OCI-LY7 (cell line): ENCODE data around the gene AGXT2. TPM values are rescaled to one million over a fixed set of nuclear protein-coding genes. Genes with fewer than 3 reads are reported as not detected.

Experiments used
- BruUV-seq: library from RNA; stranded (reverse); fragments of 400-500 nt; replicated peaks from 2 replicates; lab custom pipeline; 2021; lab: Mats Ljungman, UMichigan
- CTCF ChIA-PET: fragments of 300-600 bp; sonication (Branson Sonifier 250); formaldehyde crosslinking; loops from one replicate; lab custom pipeline; 2022; ENCODE audit warnings: antibody characterized with exemption; ENCODE audit not compliant: unreplicated experiment; lab: Charles Lee
- POLR2A ChIA-PET: fragments of 300-600 bp; sonication (Branson Sonifier 250); formaldehyde crosslinking; loops from one replicate; lab custom pipeline; 2022; ENCODE audit warnings: antibody characterized with exemption; lab: Charles Lee
- DNase-seq: peaks from one replicate; pipeline ENCODE4 v3.0.0-alpha.2; 2015; ENCODE audit warnings: low spot score
- H2AFZ ChIP-seq: fragments of 200-600 bp; sonication (generic), shearing (Covaris generic); 2 replicates; pipeline ENCODE4 v1.6.1; 2014; ENCODE audit warnings: mild to moderate bottlenecking, antibody characterized with exemption, low read length, moderate library complexity
- H3K27ac ChIP-seq: fragments of 200-600 bp; sonication (generic); 2 replicates; pipeline ENCODE4 v1.5.1; 2014; ENCODE audit warnings: mixed run types, low read depth, mild to moderate bottlenecking, moderate library complexity, low read length, inconsistent platforms; ENCODE audit not compliant: poor library complexity, severe bottlenecking
- H3K36me3 ChIP-seq: fragments of 200-600 bp; sonication (generic); 2 replicates; pipeline ENCODE4 v1.6.1; 2014; ENCODE audit warnings: mild to moderate bottlenecking, antibody characterized with exemption, low read length, moderate library complexity, mixed read lengths; ENCODE audit not compliant: insufficient read depth
- H3K4me1 ChIP-seq: fragments of 200-600 bp; sonication (generic); 2 replicates; pipeline ENCODE4 v1.5.1; 2014; ENCODE audit warnings: mild to moderate bottlenecking, low read length; ENCODE audit not compliant: insufficient read depth, poor library complexity, severe bottlenecking
- H3K4me2 ChIP-seq: fragments of 200-600 bp; sonication (generic); 2 replicates; pipeline ENCODE4 v1.6.1; 2014; ENCODE audit warnings: mild to moderate bottlenecking, low read length
- H3K4me3 ChIP-seq: fragments of 200-600 bp; sonication (generic); 2 replicates; pipeline ENCODE4 v1.5.1; 2014; ENCODE audit warnings: mild to moderate bottlenecking, low read depth, low read length; ENCODE audit not compliant: poor library complexity, severe bottlenecking
- H3K79me2 ChIP-seq: fragments of 200-600 bp; sonication (generic); 2 replicates; pipeline ENCODE4 v1.6.1; 2016; ENCODE audit warnings: low read depth, mild to moderate bottlenecking, low read length, moderate library complexity, mixed read lengths; ENCODE audit not compliant: insufficient read depth
- H3K9me2 ChIP-seq: fragments of 200-600 bp; sonication (generic); 2 replicates; pipeline ENCODE4 v1.6.1; 2016; ENCODE audit warnings: mild to moderate bottlenecking, low read length, mixed read lengths; ENCODE audit not compliant: insufficient read depth
- H3K9me3 ChIP-seq: fragments of 200-600 bp; sonication (generic); 2 replicates; pipeline ENCODE4 v1.6.1; 2014; ENCODE audit warnings: mild to moderate bottlenecking, mixed run types, low read length, mixed read lengths
- H4K20me1 ChIP-seq: fragments of 200-600 bp; sonication (generic); 2 replicates; pipeline ENCODE4 v1.6.1; 2014; ENCODE audit warnings: mild to moderate bottlenecking, antibody characterized with exemption, low read length, moderate library complexity, mixed read lengths; ENCODE audit not compliant: insufficient read depth
- EZH2phosphoT487 ChIP-seq: fragments of 200-600 bp; sonication (generic); IDR thresholded peaks from 2 replicates; pipeline ENCODE4 v1.6.1; 2018; ENCODE audit warnings: low read depth, borderline replicate concordance, mild to moderate bottlenecking, mixed run types, antibody characterized with exemption, low read length, moderate library complexity, mixed read lengths
- intact Hi-C: fragments of 100-400 bp; cut with micrococcal nuclease; formaldehyde crosslinking; loops from one replicate; pipeline ENCODE4 v1.10.0; 2022; ENCODE audit not compliant: unreplicated experiment
- total RNA-seq, 2 experiments: library from RNA; depleted of rRNA in 1 of 2; stranded (reverse); fragments of >200 nt in 1 of 2; shearing (Covaris generic) in 1 of 2; gene quantifications; 2 replicates each; pipeline ENCODE4 v1.2.3, GENCODE V29; 2014 to 2022
- TF ChIP-seq, protein P1 (sequence below): fragments of 200-600 bp; sonication (generic); conservative IDR thresholded peaks from 2 replicates; pipeline ENCODE4 v1.5.1; 2014; ENCODE audit warnings: mild to moderate bottlenecking, antibody characterized with exemption, low read length, moderate library complexity, mixed read lengths

The AGXT2 gene
- total RNA-seq, 2 experiments from 2014 or later, result not detected

- ChIA-PET CTCF (no interaction called here), POLR2A (interaction anchor here (0.6 to 0.7 kb wide), 2 partner anchors 284 to 370 kb away, joined by 3 to 5 read pairs; no protein-coding TSS in a partner anchor)
- no peaks in the 10 kb centered on the region for H3K4me1 ChIP-seq
- H3K9me3 ChIP-seq, result no peaks in the 10 kb centered on the region
- no peak overlapping the region for H3K27ac ChIP-seq
- TF ChIP-seq EZH2phosphoT487, result no peak
- H3K4me3 ChIP-seq, result no peak overlapping the region
- intact Hi-C loops, result loop anchor here (10.0 kb wide), 1 partner anchor 692 kb away; no protein-coding TSS in a partner anchor
- no TSS peak for BruUV-seq
- no peaks in the 10 kb centered on the region for H3K9me2 ChIP-seq
- H3K4me2 ChIP-seq, result no peak overlapping the region
- no peaks in the 10 kb centered on the region for H3K36me3 ChIP-seq
- no peaks in the 10 kb centered on the region for H4K20me1 ChIP-seq
- no peak overlapping the region for H2AFZ ChIP-seq
- DNase-seq, result no peak
- no peaks in the 10 kb centered on the region for H3K79me2 ChIP-seq
These were observed 35.4 kb upstream of the AGXT2 start for GRCh38 chr5:35083150-35083549.

- Histone ChIP-seq H3K9me3 (no peaks in the 10 kb centered on the region), H3K79me2 (no peaks in the 10 kb centered on the region), H2AFZ (no peak overlapping the region), H3K27ac (no peak overlapping the region), H3K4me2 (no peak overlapping the region), H3K9me2 (no peaks in the 10 kb centered on the region), H3K4me3 (no peak overlapping the region), H3K36me3 (no peaks in the 10 kb centered on the region), H3K4me1 (no peaks in the 10 kb centered on the region), H4K20me1 (no peaks in the 10 kb centered on the region)
- intact Hi-C loops, result loop anchor here (10.0 kb wide), 1 partner anchor 692 kb away; no protein-coding TSS in a partner anchor
- CTCF ChIA-PET, result no interaction called here
- BruUV-seq, result no TSS peak
- TF ChIP-seq, protein P1, sequence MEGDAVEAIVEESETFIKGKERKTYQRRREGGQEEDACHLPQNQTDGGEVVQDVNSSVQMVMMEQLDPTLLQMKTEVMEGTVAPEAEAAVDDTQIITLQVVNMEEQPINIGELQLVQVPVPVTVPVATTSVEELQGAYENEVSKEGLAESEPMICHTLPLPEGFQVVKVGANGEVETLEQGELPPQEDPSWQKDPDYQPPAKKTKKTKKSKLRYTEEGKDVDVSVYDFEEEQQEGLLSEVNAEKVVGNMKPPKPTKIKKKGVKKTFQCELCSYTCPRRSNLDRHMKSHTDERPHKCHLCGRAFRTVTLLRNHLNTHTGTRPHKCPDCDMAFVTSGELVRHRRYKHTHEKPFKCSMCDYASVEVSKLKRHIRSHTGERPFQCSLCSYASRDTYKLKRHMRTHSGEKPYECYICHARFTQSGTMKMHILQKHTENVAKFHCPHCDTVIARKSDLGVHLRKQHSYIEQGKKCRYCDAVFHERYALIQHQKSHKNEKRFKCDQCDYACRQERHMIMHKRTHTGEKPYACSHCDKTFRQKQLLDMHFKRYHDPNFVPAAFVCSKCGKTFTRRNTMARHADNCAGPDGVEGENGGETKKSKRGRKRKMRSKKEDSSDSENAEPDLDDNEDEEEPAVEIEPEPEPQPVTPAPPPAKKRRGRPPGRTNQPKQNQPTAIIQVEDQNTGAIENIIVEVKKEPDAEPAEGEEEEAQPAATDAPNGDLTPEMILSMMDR, result no peak
- TF ChIP-seq EZH2phosphoT487, result no peak
- POLR2A ChIA-PET, result interaction anchor here (0.6 kb wide), 1 partner anchor 285 kb away, joined by 3 read pairs; no protein-coding TSS in a partner anchor
- no peak for DNase-seq
These were observed 34.8 kb upstream of the AGXT2 start for GRCh38 chr5:35082530-35082929.

DNA sequence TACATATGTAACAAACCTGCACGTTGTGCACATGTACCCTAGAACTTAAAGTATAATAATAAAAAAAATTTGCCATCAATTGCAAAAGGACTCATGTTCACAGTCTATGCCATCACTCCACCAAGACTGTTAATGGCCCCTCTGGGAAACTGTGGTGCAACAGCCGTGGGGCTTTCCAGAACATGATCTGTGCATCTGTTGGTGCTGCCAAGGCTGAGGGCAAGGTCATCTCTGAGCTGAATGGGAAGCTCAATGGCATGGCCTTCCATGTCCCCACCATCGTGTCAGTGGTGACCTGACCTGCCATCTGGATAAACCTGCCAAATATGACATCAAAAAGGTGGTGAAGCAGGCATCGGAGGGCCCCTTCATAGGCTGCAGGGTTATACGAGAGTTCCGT, 33.4 kb upstream of the AGXT2 start:
- DNase-seq, result no peak
- POLR2A ChIA-PET, result no interaction called here
- Histone ChIP-seq H3K27ac (no peak overlapping the region), H3K4me2 (no peak overlapping the region), H3K4me3 (no peak overlapping the region), H3K9me3 (no peaks in the 10 kb centered on the region), H3K4me1 (no peaks in the 10 kb centered on the region), H4K20me1 (no peaks in the 10 kb centered on the region), H2AFZ (no peak overlapping the region), H3K79me2 (no peaks in the 10 kb centered on the region), H3K36me3 (no peaks in the 10 kb centered on the region), H3K9me2 (no peaks in the 10 kb centered on the region)
- TF ChIP-seq, protein P1, result no peak
- no peak for TF ChIP-seq EZH2phosphoT487
- CTCF ChIA-PET, result no interaction called here
- intact Hi-C loops, result loop anchor here (10.0 kb wide), 1 partner anchor 694 kb away; no protein-coding TSS in a partner anchor
- no TSS peak for BruUV-seq
